ENCODE data around the gene CNTN5.

DNA sequence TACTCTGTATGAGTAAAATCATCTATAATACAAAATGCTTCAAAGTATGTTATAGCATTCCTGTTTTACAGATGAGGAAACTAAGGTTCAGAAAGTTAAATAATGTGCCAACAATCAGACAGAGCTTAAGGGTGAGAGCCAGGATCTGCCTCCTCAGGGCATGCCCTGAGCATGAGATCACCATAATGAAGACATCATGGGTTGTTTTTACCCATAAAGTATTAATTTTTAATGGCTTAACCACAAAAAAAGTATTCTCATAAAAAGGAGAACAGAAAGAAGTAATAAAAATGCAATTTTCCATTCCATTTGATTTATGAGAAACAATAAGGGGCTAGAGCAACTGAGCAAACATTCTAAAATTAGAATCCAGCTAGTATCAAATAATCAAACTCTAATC is 1132.0 kb downstream of the CNTN5 start:
- TF ChIP-seq GATAD2B (conservative IDR thresholded peaks at IDR 0.05; ENCODE audit: low read depth) (no peak), NFIC (IDR thresholded peaks at IDR 0.05; ENCODE audit: low read depth, low read length) (no peak), SMC3 (IDR thresholded peaks at IDR 0.05; ENCODE audit: borderline replicate concordance, low read length) (no peak), BMI1 (IDR thresholded peaks at IDR 0.05; ENCODE audit: borderline replicate concordance) (no peak), POLR2A (IDR thresholded peaks at IDR 0.05; ENCODE audit: low read depth, low read length) (no peak), EP300 (IDR thresholded peaks at IDR 0.05; ENCODE audit: borderline replicate concordance in 1 of 2, control insufficient read depth in 1 of 2, low read depth in 2 of 2, low read length in 2 of 2) (no peak), CHD2 (IDR thresholded peaks at IDR 0.05; ENCODE audit: borderline replicate concordance, low read depth, low read length) (no peak), FOS (IDR thresholded peaks at IDR 0.05; ENCODE audit: borderline replicate concordance, extremely low read depth, insufficient read length) (no peak)
- TF ChIP-seq, protein P1, sequence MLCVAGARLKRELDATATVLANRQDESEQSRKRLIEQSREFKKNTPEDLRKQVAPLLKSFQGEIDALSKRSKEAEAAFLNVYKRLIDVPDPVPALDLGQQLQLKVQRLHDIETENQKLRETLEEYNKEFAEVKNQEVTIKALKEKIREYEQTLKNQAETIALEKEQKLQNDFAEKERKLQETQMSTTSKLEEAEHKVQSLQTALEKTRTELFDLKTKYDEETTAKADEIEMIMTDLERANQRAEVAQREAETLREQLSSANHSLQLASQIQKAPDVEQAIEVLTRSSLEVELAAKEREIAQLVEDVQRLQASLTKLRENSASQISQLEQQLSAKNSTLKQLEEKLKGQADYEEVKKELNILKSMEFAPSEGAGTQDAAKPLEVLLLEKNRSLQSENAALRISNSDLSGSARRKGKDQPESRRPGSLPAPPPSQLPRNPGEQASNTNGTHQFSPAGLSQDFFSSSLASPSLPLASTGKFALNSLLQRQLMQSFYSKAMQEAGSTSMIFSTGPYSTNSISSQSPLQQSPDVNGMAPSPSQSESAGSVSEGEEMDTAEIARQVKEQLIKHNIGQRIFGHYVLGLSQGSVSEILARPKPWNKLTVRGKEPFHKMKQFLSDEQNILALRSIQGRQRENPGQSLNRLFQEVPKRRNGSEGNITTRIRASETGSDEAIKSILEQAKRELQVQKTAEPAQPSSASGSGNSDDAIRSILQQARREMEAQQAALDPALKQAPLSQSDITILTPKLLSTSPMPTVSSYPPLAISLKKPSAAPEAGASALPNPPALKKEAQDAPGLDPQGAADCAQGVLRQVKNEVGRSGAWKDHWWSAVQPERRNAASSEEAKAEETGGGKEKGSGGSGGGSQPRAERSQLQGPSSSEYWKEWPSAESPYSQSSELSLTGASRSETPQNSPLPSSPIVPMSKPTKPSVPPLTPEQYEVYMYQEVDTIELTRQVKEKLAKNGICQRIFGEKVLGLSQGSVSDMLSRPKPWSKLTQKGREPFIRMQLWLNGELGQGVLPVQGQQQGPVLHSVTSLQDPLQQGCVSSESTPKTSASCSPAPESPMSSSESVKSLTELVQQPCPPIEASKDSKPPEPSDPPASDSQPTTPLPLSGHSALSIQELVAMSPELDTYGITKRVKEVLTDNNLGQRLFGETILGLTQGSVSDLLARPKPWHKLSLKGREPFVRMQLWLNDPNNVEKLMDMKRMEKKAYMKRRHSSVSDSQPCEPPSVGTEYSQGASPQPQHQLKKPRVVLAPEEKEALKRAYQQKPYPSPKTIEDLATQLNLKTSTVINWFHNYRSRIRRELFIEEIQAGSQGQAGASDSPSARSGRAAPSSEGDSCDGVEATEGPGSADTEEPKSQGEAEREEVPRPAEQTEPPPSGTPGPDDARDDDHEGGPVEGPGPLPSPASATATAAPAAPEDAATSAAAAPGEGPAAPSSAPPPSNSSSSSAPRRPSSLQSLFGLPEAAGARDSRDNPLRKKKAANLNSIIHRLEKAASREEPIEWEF (IDR thresholded peaks at IDR 0.05; ENCODE audit: insufficient replicate concordance, low read depth, low read length), result no peak
- TF ChIP-seq, protein P2, sequence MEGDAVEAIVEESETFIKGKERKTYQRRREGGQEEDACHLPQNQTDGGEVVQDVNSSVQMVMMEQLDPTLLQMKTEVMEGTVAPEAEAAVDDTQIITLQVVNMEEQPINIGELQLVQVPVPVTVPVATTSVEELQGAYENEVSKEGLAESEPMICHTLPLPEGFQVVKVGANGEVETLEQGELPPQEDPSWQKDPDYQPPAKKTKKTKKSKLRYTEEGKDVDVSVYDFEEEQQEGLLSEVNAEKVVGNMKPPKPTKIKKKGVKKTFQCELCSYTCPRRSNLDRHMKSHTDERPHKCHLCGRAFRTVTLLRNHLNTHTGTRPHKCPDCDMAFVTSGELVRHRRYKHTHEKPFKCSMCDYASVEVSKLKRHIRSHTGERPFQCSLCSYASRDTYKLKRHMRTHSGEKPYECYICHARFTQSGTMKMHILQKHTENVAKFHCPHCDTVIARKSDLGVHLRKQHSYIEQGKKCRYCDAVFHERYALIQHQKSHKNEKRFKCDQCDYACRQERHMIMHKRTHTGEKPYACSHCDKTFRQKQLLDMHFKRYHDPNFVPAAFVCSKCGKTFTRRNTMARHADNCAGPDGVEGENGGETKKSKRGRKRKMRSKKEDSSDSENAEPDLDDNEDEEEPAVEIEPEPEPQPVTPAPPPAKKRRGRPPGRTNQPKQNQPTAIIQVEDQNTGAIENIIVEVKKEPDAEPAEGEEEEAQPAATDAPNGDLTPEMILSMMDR (IDR thresholded peaks at IDR 0.05 in 2 of 3, conservative IDR thresholded peaks at IDR 0.05 in 1 of 3; ENCODE audit: control insufficient read depth in 2 of 3, extremely low read depth in 1 of 3, insufficient read depth in 1 of 3, low read depth in 3 of 3, low read length in 3 of 3), result no peak
- TF ChIP-seq, protein P3, sequence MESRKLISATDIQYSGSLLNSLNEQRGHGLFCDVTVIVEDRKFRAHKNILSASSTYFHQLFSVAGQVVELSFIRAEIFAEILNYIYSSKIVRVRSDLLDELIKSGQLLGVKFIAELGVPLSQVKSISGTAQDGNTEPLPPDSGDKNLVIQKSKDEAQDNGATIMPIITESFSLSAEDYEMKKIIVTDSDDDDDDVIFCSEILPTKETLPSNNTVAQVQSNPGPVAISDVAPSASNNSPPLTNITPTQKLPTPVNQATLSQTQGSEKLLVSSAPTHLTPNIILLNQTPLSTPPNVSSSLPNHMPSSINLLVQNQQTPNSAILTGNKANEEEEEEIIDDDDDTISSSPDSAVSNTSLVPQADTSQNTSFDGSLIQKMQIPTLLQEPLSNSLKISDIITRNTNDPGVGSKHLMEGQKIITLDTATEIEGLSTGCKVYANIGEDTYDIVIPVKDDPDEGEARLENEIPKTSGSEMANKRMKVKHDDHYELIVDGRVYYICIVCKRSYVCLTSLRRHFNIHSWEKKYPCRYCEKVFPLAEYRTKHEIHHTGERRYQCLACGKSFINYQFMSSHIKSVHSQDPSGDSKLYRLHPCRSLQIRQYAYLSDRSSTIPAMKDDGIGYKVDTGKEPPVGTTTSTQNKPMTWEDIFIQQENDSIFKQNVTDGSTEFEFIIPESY (IDR thresholded peaks at IDR 0.05), result no peak
